HEK293T (cell line): ENCODE results near the gene ZNF639.

Experiments used
- ARNT ChIP-seq: fragments of 450-650 bp; IDR thresholded peaks from 2 replicates; pipeline ENCODE4 v1.6.1; 2017; ENCODE audit warnings: mild to moderate bottlenecking
- BHLHE40 ChIP-seq: fragments of 450-650 bp; IDR thresholded peaks from 2 replicates; pipeline ENCODE4 v1.6.1; 2016; ENCODE audit warnings: mild to moderate bottlenecking, moderate library complexity, borderline replicate concordance
- CTBP1 ChIP-seq: fragments of 450-650 bp; IDR thresholded peaks from 2 replicates; pipeline ENCODE4 v1.6.1; 2016; ENCODE audit warnings: borderline replicate concordance
- FOXA1 ChIP-seq: fragments of 450-650 bp; IDR thresholded peaks from 2 replicates; pipeline ENCODE4 v1.6.1; 2016; ENCODE audit warnings: mild to moderate bottlenecking
- FOXK2 ChIP-seq: fragments of 450-650 bp; IDR thresholded peaks from 2 replicates; pipeline ENCODE4 v1.6.1; 2016; ENCODE audit warnings: mild to moderate bottlenecking
- FOXM1 ChIP-seq: fragments of 450-650 bp; IDR thresholded peaks from 2 replicates; pipeline ENCODE4 v1.6.1; 2017; ENCODE audit warnings: mild to moderate bottlenecking, borderline replicate concordance
- HDGF ChIP-seq: fragments of 450-650 bp; IDR thresholded peaks from 2 replicates; pipeline ENCODE4 v1.6.1; 2017; ENCODE audit warnings: antibody characterized with exemption, borderline replicate concordance
- LEF1 ChIP-seq: fragments of 450-650 bp; IDR thresholded peaks from 2 replicates; pipeline ENCODE4 v1.6.1; 2017; ENCODE audit warnings: mild to moderate bottlenecking, borderline replicate concordance
- NFRKB ChIP-seq: fragments of 450-650 bp; IDR thresholded peaks from 2 replicates; pipeline ENCODE4 v1.6.1; 2016; ENCODE audit warnings: mild to moderate bottlenecking, moderate library complexity
- SP1 ChIP-seq: fragments of 450-650 bp; IDR thresholded peaks from 2 replicates; pipeline ENCODE4 v1.6.1; 2017
- SUZ12 ChIP-seq: fragments of 450-650 bp; IDR thresholded peaks from 2 replicates; pipeline ENCODE4 v1.6.1; 2016; ENCODE audit warnings: mild to moderate bottlenecking
- TARDBP ChIP-seq: fragments of 450-650 bp; IDR thresholded peaks from 2 replicates; pipeline ENCODE4 v1.6.1; 2016
- ZNF384 ChIP-seq: fragments of 450-650 bp; IDR thresholded peaks from 2 replicates; pipeline ENCODE4 v1.6.1; 2016
- TF ChIP-seq, protein P1 (sequence below): fragments of 450-650 bp; IDR thresholded peaks from 2 replicates; pipeline ENCODE4 v1.6.1; 2016

DNA sequence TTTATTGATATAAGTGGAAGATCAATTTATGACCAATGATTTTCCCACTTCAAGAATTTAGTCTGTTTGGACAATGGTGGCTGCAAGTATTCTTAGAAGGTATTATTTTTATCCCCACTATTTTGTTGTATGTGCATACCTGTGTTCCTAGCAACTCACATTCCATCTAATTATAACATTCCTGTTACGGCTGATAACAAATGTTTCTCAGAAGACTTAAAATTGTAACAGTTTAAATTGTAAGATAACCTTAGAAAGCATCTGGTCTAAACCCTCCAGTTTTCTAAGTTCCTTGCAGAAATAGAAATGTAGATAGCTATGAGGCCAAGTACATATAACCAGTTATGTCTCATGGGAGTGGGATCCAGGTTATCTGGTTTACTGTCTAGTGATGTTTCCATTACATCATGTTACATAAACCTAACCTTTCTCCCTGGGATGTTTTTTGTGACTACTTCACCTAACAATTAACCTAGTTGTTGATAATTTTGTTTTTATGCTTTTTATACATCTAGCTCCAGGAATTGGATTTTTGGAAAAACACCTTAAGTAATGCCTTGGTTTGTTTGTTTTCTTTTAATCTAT is 13.6 kb downstream of the ZNF639 start:
- no peak for TF ChIP-seq SP1
- no peak for TF ChIP-seq TARDBP
- TF ChIP-seq LEF1: no peak
- TF ChIP-seq NFRKB: no peak
- no peak for TF ChIP-seq FOXM1
- TF ChIP-seq FOXK2: no peak
- TF ChIP-seq HDGF: no peak
- no peak for TF ChIP-seq BHLHE40
- no peak for TF ChIP-seq CTBP1
- no peak for TF ChIP-seq ZNF384
- TF ChIP-seq ARNT: no peak
- TF ChIP-seq, protein P1, sequence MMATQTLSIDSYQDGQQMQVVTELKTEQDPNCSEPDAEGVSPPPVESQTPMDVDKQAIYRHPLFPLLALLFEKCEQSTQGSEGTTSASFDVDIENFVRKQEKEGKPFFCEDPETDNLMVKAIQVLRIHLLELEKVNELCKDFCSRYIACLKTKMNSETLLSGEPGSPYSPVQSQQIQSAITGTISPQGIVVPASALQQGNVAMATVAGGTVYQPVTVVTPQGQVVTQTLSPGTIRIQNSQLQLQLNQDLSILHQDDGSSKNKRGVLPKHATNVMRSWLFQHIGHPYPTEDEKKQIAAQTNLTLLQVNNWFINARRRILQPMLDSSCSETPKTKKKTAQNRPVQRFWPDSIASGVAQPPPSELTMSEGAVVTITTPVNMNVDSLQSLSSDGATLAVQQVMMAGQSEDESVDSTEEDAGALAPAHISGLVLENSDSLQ: no peak
- TF ChIP-seq SUZ12: no peak
- TF ChIP-seq FOXA1: no peak
